ENCODE measurements around the gene SOAT1.

- TF ChIP-seq CTCF (IDR thresholded peaks at IDR 0.05; ENCODE audit: low read depth, low read length, poor library complexity, severe bottlenecking) (no peak), EZH2phosphoT487 (IDR thresholded peaks at IDR 0.05; ENCODE audit: borderline replicate concordance, low read length) (no peak)
These were observed 43.7 kb downstream of the SOAT1 start for GRCh38 chr1:179337288-179337687.
